Measurements from ENCODE around the gene TMC4.

GRCh38 chr19:54209058-54209810, 36.3 kb upstream of the TMC4 start:
- TF ChIP-seq POLR2A (IDR thresholded peaks at IDR 0.05): no peak
- TF ChIP-seq, protein P1, sequence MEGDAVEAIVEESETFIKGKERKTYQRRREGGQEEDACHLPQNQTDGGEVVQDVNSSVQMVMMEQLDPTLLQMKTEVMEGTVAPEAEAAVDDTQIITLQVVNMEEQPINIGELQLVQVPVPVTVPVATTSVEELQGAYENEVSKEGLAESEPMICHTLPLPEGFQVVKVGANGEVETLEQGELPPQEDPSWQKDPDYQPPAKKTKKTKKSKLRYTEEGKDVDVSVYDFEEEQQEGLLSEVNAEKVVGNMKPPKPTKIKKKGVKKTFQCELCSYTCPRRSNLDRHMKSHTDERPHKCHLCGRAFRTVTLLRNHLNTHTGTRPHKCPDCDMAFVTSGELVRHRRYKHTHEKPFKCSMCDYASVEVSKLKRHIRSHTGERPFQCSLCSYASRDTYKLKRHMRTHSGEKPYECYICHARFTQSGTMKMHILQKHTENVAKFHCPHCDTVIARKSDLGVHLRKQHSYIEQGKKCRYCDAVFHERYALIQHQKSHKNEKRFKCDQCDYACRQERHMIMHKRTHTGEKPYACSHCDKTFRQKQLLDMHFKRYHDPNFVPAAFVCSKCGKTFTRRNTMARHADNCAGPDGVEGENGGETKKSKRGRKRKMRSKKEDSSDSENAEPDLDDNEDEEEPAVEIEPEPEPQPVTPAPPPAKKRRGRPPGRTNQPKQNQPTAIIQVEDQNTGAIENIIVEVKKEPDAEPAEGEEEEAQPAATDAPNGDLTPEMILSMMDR (IDR thresholded peaks at IDR 0.05): no peak

Measured in body of pancreas (tissue), 4 donors.